ENCODE results near the gene RIT1. TPM values are rescaled to one million over a fixed set of nuclear protein-coding genes. Genes with fewer than 3 reads are reported as not detected.

Gene RIT1, protein sequence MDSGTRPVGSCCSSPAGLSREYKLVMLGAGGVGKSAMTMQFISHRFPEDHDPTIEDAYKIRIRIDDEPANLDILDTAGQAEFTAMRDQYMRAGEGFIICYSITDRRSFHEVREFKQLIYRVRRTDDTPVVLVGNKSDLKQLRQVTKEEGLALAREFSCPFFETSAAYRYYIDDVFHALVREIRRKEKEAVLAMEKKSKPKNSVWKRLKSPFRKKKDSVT
- total RNA-seq (2021; ENCODE audit: unreplicated experiment) (28.1 TPM), Bru-seq, nascent RNA (percentile 85 among the genes with signal in this experiment), BruChase-seq, experiment 1, labeled RNA remaining after a 2-hour chase (percentile 96 among the genes with signal in this experiment), BruChase-seq, experiment 2, labeled RNA remaining after a 6-hour chase (percentile 84 among the genes with signal in this experiment)
- 26.5 TPM for polyA plus RNA-seq (2012; ENCODE audit: insufficient read length)
- long read RNA-seq, transcript RIT1-202 (6 exons, 3,445 nt): major isoform, 9 of 13 reads
- long read RNA-seq, partial matches to known transcripts: 0 of 13 reads
- long read RNA-seq, other reads (novel, unspliced or antisense): 3 of 13 reads

DNA sequence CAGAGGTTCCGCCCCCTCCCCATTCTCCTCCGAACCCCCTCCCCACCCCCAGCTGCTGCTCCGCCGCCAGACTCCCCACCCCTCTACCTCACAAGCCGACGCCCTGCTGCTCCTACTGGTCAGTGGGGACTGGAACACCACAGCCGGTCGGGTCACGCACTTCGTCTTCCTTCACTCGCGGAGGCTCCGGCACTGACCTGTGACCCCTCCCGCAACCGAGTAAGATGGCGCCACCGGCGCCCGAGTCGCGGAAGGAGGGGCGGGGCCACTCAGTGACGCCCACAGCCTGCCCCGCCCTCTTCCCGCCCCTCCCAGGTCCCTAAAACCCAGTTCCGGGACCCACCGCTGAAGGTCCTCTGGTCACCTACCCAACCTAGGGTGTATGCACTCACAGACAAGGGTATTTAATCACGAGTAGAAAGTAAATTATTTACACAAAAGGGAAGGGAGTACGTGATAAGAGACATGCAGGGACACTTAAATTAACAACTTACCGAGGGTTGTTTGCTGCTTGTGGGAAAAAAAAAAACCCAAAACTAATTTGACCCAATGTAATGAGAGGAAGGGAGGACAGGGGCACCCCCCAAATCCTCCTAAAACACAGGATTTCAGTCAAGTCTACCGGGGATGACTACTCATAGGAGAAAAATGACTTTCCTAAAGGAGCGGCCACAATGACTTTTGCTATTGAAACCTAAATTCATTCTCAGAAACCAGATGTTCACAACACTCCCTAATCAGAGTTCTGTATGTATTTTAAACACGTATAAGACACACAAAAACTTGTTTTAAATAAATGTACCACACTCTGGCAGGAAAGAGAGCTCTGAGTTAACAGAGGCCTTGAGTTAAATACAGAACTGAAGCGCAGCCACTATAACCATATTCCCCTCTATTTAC is at the start of gene RIT1:
RIT1 (minus strand) TSS at position 194 of the 900 bp plus-strand sequence. CDS start 588 bp downstream, outside the sequence.
- Histone ChIP-seq H3K4me1 (ENCODE audit: control insufficient read depth, insufficient read depth, low read length) (peaks cover 15% of the 10 kb centered on the region), H3K4me3 (ENCODE audit: low read depth in 2 of 2, low read length in 2 of 2) (peak within 1 kb of the TSS; percentile 77 to 94), H3K36me3 (ENCODE audit: control insufficient read depth, insufficient read depth, low read length) (peaks cover 38% of the 10 kb centered on the region), H3K27me3 (ENCODE audit: control insufficient read depth, insufficient read depth, low read length) (no peaks in the 10 kb centered on the region), H3K9me3 (ENCODE audit: control insufficient read depth, insufficient read depth, low read depth, low read length) (no peaks in the 10 kb centered on the region), H3K27ac (ENCODE audit: low read length) (peak within 1 kb of the TSS; percentile 95)
- POLR2A ChIA-PET: no interaction called here
- in situ Hi-C loops (cut with HindIII; ENCODE audit: low pct_unique_long_range_greater_than_20kb, low sequenced_read_pairs) (no loop called here), intact Hi-C loops (cut with micrococcal nuclease; ENCODE audit: unreplicated experiment) (no loop called here)
- TF ChIP-seq TCF7L2 (IDR thresholded peaks at IDR 0.05; ENCODE audit: low read depth, low read length) (no peak), SIN3A (IDR thresholded peaks at IDR 0.05; ENCODE audit: borderline replicate concordance, insufficient read depth, low read depth, low read length) (peak; percentile 76; the same call in 1 of the 2 replicates), POLR2AphosphoS5 (IDR thresholded peaks at IDR 0.05; ENCODE audit: low read depth, low read length) (peak; percentile 71)
- TF ChIP-seq, protein P1, sequence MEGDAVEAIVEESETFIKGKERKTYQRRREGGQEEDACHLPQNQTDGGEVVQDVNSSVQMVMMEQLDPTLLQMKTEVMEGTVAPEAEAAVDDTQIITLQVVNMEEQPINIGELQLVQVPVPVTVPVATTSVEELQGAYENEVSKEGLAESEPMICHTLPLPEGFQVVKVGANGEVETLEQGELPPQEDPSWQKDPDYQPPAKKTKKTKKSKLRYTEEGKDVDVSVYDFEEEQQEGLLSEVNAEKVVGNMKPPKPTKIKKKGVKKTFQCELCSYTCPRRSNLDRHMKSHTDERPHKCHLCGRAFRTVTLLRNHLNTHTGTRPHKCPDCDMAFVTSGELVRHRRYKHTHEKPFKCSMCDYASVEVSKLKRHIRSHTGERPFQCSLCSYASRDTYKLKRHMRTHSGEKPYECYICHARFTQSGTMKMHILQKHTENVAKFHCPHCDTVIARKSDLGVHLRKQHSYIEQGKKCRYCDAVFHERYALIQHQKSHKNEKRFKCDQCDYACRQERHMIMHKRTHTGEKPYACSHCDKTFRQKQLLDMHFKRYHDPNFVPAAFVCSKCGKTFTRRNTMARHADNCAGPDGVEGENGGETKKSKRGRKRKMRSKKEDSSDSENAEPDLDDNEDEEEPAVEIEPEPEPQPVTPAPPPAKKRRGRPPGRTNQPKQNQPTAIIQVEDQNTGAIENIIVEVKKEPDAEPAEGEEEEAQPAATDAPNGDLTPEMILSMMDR (IDR thresholded peaks at IDR 0.05): no peak
- TF ChIP-seq, protein P2, sequence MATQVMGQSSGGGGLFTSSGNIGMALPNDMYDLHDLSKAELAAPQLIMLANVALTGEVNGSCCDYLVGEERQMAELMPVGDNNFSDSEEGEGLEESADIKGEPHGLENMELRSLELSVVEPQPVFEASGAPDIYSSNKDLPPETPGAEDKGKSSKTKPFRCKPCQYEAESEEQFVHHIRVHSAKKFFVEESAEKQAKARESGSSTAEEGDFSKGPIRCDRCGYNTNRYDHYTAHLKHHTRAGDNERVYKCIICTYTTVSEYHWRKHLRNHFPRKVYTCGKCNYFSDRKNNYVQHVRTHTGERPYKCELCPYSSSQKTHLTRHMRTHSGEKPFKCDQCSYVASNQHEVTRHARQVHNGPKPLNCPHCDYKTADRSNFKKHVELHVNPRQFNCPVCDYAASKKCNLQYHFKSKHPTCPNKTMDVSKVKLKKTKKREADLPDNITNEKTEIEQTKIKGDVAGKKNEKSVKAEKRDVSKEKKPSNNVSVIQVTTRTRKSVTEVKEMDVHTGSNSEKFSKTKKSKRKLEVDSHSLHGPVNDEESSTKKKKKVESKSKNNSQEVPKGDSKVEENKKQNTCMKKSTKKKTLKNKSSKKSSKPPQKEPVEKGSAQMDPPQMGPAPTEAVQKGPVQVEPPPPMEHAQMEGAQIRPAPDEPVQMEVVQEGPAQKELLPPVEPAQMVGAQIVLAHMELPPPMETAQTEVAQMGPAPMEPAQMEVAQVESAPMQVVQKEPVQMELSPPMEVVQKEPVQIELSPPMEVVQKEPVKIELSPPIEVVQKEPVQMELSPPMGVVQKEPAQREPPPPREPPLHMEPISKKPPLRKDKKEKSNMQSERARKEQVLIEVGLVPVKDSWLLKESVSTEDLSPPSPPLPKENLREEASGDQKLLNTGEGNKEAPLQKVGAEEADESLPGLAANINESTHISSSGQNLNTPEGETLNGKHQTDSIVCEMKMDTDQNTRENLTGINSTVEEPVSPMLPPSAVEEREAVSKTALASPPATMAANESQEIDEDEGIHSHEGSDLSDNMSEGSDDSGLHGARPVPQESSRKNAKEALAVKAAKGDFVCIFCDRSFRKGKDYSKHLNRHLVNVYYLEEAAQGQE (IDR thresholded peaks at IDR 0.05; ENCODE audit: insufficient read depth in 1 of 2, low read depth in 2 of 2, low read length in 1 of 2): no peak
- ATAC-seq (peak; percentile 95), DNase-seq (ENCODE audit: low read depth, low spot score) (peak; percentile 52)
- CTCF ChIA-PET: interaction anchor here (0.6 to 0.7 kb wide), 2 partner anchors 9 to 104 kb away, joined by 3 read pairs; no protein-coding TSS in a partner anchor
- no TSS peak for BruUV-seq (replicated peaks)

DNA sequence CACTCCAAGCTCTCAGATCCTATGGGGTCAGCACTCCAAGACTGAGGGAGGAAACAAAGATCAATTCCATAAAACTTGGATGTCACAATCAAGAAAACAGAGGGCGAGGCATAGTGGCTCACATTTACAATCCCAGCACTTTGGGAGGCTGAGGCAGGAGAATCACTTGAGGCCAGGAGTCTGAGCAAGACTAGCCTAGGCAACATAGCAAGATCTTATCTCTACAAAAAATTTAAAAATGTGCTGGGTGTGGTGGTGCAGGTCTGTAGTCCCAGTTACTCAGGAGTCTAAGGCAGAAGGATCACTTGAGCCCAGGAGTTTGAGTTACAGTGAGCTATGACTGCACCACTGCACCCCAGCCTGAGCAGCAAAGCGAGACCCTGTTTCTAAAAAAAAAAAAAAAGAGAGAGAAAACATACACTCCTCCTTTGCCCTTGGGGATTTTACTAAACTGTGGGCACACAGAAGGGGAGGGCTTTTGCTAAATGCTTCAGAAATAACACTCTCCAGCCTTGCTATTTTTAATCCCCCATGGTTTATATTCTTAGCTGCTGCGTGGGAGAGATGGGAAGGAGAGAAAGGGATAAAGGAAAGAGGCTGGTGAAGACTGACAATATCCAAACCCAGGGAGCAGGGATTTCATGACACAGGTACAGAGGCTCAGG is 49.1 kb upstream of the RIT1 start:
- Histone ChIP-seq H3K4me1 (ENCODE audit: control insufficient read depth, insufficient read depth, low read length) (peaks cover 16% of the 10 kb centered on the region), H3K27me3 (ENCODE audit: control insufficient read depth, insufficient read depth, low read length) (no peaks in the 10 kb centered on the region), H3K27ac (ENCODE audit: low read length) (no peak overlapping the region; the same call in 1 of the 2 replicates), H3K36me3 (ENCODE audit: control insufficient read depth, insufficient read depth, low read length) (peaks cover 24% of the 10 kb centered on the region), H3K4me3 (ENCODE audit: low read depth in 2 of 2, low read length in 2 of 2) (no peak overlapping the region), H3K9me3 (ENCODE audit: control insufficient read depth, insufficient read depth, low read depth, low read length) (no peaks in the 10 kb centered on the region)
- POLR2A ChIA-PET: no interaction called here
- no TSS peak for BruUV-seq (replicated peaks)
- ATAC-seq (no peak), DNase-seq (ENCODE audit: low read depth, low spot score) (no peak)
- in situ Hi-C loops (cut with HindIII; ENCODE audit: low pct_unique_long_range_greater_than_20kb, low sequenced_read_pairs) (no loop called here), intact Hi-C loops (cut with micrococcal nuclease; ENCODE audit: unreplicated experiment) (no loop called here)
- TF ChIP-seq, protein P1 (IDR thresholded peaks at IDR 0.05): no peak
- TF ChIP-seq SIN3A (IDR thresholded peaks at IDR 0.05; ENCODE audit: borderline replicate concordance, insufficient read depth, low read depth, low read length): no peak
- CTCF ChIA-PET: no interaction called here

Data from Panc1 (cell line).